Activated CD4-positive, alpha-beta T cell treated with anti-CD3 and anti-CD28 coated beads for 48 hours (primary cell): Measurements from ENCODE around the gene GAPDH.
"Not testable (repeated sequence)": the region's sequence is repeated elsewhere in the genome, so short reads cannot be mapped to it uniquely, and the experiment has no call there.

Experiments used
- DNase-seq: peaks from one replicate; pipeline ENCODE4 v3.0.0-alpha.2; 2020

The GAPDH gene

GRCh38 chr12:6569312-6569711, 35.0 kb downstream of the GAPDH start:
- DNase-seq, result no peak

GRCh38 chr12:6569786-6570185, 35.5 kb downstream of the GAPDH start:
- DNase-seq, result no peak

GRCh38 chr12:6570264-6570887, 36.1 kb downstream of the GAPDH start:
- peak; percentile 71 for DNase-seq

GRCh38 chr12:6573001-6573400, 38.7 kb downstream of the GAPDH start:
- no peak for DNase-seq

GRCh38 chr12:6574576-6575295, 40.4 kb downstream of the GAPDH start:
- DNase-seq, result peak; percentile 56

- DNase-seq, result no peak
Observed at GRCh38 chr12:6575648-6576047, 41.3 kb downstream of the GAPDH start.

- DNase-seq, result no peak
Observed at GRCh38 chr12:6582196-6582595, 47.9 kb downstream of the GAPDH start.

GRCh38 chr12:6582959-6583358, 48.6 kb downstream of the GAPDH start:
- DNase-seq, result no peak

GRCh38 chr12:6584293-6584692, 50.0 kb downstream of the GAPDH start:
- DNase-seq, result no peak

GRCh38 chr12:6586569-6586968, 52.3 kb downstream of the GAPDH start:
- not testable (repeated sequence) for DNase-seq
